ENCODE data around the gene JPT1.
"Not testable (repeated sequence)": the region's sequence is repeated elsewhere in the genome, so short reads cannot be mapped to it uniquely, and the experiment has no call there.

Gene JPT1

GRCh38 chr17:75131278-75132017, 22.9 kb downstream of the JPT1 start, which contains the start of gene NT5C:
Gene NT5C (minus strand): TSS chr17:75131742. CDS start chr17:75131707, 35 bp downstream.
- peak within 1 kb of the TSS; percentile 77 for H3K27ac ChIP-seq
- TF ChIP-seq, protein P1, sequence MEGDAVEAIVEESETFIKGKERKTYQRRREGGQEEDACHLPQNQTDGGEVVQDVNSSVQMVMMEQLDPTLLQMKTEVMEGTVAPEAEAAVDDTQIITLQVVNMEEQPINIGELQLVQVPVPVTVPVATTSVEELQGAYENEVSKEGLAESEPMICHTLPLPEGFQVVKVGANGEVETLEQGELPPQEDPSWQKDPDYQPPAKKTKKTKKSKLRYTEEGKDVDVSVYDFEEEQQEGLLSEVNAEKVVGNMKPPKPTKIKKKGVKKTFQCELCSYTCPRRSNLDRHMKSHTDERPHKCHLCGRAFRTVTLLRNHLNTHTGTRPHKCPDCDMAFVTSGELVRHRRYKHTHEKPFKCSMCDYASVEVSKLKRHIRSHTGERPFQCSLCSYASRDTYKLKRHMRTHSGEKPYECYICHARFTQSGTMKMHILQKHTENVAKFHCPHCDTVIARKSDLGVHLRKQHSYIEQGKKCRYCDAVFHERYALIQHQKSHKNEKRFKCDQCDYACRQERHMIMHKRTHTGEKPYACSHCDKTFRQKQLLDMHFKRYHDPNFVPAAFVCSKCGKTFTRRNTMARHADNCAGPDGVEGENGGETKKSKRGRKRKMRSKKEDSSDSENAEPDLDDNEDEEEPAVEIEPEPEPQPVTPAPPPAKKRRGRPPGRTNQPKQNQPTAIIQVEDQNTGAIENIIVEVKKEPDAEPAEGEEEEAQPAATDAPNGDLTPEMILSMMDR (conservative IDR thresholded peaks at IDR 0.05): peak; percentile 77

DNA sequence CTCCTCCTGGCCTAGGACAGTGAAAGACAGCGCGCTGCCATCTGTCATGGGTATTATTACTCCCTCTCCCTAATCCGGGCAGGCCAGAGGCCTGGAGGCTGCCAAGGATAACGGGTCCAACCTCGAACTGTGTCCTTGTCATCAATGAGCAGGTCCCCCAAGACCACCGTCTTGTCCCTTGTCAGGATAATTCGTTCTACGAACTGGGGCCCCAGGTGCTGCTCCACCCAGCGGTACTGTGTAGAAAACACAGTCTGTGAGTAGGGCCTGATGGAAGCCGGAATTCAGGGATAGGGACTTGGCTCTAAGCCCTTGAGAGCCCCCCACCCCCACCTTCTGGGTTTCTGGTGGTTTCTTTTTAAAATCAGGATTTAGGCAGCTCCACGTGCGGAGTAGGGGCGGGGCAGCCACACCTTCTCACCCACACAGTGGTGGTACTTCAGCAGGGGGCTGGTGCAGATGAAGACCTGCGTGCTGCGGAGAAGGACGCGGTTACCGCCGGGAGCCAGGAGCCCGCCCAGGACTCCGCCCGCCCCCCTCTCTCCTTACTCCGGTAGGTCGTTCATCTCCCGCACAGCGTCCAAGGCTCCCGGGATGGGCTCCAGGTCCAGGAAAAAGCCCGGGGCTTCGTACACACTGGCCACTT, 23.6 kb downstream of the JPT1 start:
- H3K27ac ChIP-seq: peak overlapping the region; percentile 77
- TF ChIP-seq, protein P1 (conservative IDR thresholded peaks at IDR 0.05): no peak

- no peak overlapping the region for H3K27ac ChIP-seq
- TF ChIP-seq, protein P1 (conservative IDR thresholded peaks at IDR 0.05): no peak
Measured at GRCh38 chr17:75130059-75130631, 24.2 kb downstream of the JPT1 start.

DNA sequence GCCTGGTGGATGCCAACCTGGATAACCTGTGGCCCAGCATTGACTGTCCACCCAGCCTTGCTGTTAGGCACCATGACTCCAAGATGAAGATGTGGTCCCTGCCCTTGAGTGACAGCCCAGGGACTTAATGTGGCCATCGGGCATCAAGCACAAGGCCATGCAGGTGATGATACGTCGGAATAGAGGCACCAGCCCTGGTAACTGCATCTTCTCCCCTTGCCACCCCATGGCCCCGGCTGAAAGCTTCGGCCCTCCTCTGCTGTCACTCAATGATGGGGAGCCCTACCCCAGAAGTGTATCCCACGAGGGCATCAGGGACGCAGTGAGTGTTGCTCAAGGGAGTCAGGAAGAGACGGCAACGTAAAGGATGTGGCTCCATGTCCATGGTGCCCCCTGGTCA, 24.7 kb downstream of the JPT1 start:
- no peak overlapping the region for H3K27ac ChIP-seq
- TF ChIP-seq, protein P1 (conservative IDR thresholded peaks at IDR 0.05): no peak

DNA sequence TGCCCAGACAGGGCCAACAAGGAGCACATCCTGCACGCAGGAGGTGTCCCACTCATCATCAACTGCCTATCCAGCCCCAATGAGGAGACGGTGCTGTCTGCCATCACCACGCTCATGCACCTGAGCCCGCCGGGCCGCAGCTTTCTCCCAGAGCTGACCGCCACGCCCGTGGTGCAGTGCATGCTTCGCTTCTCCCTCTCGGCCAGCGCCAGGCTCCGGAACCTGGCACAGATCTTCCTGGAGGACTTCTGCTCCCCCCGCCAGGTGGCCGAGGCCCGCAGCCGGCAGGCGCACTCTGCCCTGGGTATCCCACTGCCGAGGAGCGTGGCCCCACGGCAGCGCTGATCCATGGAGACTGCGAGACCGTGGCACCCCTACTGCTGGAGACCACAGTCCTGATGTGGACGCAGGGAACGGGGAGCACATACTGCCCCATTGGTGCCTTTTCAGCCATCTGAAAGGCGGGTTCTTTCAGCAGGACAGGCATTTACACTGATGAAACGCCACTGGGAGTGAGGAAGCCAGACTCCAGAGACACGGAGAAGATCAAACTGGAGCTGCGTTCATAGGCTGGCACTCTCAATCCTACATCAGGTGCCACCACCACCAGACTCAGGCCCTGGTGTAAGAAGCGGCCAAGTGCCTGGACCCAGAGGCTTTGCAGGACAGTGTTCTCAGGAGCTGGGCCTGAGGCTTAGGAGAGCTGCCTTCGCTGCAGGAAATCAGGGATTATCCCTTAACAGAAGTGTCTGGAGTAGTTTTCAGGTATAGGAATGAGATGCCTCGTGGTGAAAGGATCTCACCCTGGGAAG, 25.4 kb downstream of the JPT1 start:
- TF ChIP-seq, protein P1 (conservative IDR thresholded peaks at IDR 0.05): no peak
- H3K27ac ChIP-seq: no peak overlapping the region

- H3K27ac ChIP-seq: not testable (repeated sequence)
Measured at GRCh38 chr17:75127936-75128335, 26.4 kb downstream of the JPT1 start.

DNA sequence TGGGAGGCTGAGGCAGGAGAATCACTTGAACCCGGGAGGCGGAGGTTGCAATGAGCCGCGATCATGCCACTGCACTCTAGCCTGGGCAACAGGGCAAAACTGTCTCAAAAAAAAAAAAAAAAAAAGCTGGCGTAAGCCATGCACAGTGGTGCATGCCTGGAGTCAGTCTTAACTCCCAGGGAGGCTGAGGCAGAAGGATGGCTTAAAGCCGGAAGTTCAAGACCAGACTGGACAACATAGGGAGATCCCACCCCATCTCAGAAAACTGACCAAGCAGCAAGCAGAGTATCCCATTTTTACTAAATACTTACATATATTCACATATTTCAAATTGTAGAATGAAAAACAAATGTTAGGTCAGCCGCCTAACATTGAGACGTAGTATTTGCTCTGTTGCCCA, 27.4 kb downstream of the JPT1 start:
- TF ChIP-seq, protein P1 (conservative IDR thresholded peaks at IDR 0.05): no peak
- H3K27ac ChIP-seq: no peak overlapping the region

All from VCaP (cell line).